Activated CD8-positive, alpha-beta memory T cell treated with anti-CD3 and anti-CD28 coated beads for 48 hours (primary cell): ENCODE results near the gene CNNM3.

Experiments used
- DNase-seq, 3 experiments: peaks; one replicate each; pipeline ENCODE4 v3.0.0-alpha.2; 2020; ENCODE audit warnings: low read depth in 2 of 3, low spot score in 2 of 3

Gene CNNM3

GRCh38 chr2:96838345-96839292 lies 22.6 kb downstream of the CNNM3 start:
- DNase-seq: no peak

DNA sequence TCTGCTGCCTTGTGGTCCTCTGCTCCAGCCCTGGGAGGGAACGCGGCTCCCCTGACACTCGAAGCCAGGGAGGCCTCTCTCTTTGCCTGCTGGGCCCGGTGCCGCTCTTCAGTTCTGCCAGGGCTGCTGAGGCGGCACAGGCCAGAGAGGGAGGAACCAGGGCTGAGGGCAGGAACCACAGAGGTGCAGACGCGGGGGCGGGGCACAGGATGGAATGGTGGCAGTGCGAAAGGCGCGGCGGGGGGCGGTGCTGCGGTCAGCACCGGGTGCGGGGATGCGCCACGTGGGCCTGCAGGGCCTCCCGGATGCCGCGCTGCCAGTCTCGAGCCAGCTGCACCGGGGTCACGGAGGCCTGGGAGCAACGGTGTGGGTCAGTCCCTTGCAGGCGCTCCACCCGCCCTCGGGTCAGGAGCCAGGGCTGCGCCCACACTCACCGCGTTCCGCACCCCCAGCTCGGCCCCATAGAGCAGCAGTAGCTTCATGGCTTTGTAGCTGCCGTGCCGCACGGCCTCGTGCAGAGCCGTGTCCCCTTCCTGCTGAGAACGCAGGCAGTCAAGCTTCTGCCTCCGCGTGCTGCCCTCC lies 23.3 kb downstream of the CNNM3 start:
- DNase-seq: peak; percentile 51 to 68 (median 55)

- no peak for DNase-seq
Measured at GRCh38 chr2:96839875-96840850, 24.1 kb downstream of the CNNM3 start.

- no peak for DNase-seq
Measured at GRCh38 chr2:96841701-96842495, 25.8 kb downstream of the CNNM3 start.

- no peak for DNase-seq
Measured at GRCh38 chr2:96842600-96842999, 26.5 kb downstream of the CNNM3 start.

DNA sequence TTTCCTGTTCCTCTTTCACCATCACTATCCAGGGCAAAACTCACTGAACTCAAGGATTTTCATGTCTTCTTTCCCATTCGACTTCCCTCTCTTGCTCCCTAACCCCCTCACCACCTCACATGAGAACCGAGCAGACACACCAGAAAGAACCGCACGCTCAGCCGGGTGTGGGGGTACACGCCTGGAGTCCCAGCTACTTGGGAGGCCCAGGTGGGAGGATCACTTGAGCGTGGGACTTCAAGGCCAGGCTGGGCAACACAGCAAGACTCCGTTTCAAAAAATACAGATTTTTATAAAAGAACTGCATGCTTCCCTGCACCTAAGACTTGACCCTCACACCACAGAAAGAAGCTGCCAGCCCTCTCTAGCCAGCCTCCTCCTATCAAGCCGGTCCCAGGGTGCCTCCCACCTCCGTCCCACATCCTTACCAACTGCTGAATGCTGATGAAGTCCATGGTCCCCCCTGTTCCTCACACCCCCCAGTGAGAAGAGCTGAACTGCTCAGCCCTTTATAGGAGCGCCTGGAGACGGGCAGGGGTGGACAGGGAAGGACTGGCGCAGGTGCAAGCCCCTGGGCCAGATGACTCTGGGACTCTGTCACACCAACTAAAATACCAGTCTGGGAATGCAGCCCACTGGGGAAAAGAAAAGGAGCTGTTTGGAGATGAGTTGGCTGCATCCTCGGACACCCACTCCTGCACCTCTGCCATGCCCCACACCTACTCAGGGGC lies 27.6 kb downstream of the CNNM3 start, which contains the start of gene ANKRD23:
Gene ANKRD23 (minus strand): TSS at position 484 of the 731 bp plus-strand sequence. CDS start 29 bp downstream, at position 455.
- no peak for DNase-seq

DNA sequence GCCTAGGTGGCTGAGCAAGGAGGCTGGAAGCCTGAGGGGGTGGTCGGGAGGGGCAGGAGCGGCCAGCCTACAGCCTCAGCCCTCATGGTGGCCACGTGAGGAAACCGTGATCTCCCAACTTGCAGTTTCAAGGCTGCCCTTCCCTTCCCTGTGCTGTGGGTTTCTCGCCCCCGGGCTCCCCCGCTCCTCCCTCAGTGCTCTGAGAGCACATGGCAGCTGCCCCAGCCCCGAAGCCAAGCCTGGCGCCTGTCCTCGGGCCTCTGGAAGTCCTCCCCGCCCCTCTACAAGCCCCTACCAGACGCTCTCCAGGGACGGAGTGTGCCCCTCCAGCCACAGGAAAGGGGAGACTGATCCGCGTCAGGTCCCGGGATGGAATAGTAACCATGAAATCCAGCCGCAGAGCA lies 28.3 kb downstream of the CNNM3 start:
- no peak for DNase-seq

GRCh38 chr2:96846825-96847224 lies 30.8 kb downstream of the CNNM3 start:
- no peak for DNase-seq

DNA sequence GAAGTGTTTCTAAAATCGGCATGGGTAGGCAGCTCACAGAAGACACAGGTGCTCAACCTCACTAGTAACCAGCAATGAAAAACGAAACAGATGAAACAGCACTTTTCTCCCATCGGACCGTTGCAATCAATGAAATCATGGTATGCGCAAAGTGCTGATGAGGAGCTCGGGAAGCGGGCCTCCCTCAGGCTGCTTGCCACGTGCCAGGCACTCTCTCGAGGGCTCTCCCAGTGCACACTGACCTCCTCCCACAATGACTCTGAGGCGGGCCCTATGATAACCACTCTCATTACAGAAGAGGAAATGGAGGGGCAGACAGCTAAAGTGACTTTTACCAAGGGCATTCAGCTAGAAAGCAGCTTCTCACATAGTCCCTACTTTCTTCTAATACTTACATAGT lies 31.5 kb downstream of the CNNM3 start:
- DNase-seq: no peak

- DNase-seq: no peak
Measured at GRCh38 chr2:96848264-96848663, 32.2 kb downstream of the CNNM3 start.

GRCh38 chr2:96852667-96853066 lies 36.6 kb downstream of the CNNM3 start:
- DNase-seq: no peak

GRCh38 chr2:96853321-96853720 lies 37.3 kb downstream of the CNNM3 start:
- no peak for DNase-seq

DNA sequence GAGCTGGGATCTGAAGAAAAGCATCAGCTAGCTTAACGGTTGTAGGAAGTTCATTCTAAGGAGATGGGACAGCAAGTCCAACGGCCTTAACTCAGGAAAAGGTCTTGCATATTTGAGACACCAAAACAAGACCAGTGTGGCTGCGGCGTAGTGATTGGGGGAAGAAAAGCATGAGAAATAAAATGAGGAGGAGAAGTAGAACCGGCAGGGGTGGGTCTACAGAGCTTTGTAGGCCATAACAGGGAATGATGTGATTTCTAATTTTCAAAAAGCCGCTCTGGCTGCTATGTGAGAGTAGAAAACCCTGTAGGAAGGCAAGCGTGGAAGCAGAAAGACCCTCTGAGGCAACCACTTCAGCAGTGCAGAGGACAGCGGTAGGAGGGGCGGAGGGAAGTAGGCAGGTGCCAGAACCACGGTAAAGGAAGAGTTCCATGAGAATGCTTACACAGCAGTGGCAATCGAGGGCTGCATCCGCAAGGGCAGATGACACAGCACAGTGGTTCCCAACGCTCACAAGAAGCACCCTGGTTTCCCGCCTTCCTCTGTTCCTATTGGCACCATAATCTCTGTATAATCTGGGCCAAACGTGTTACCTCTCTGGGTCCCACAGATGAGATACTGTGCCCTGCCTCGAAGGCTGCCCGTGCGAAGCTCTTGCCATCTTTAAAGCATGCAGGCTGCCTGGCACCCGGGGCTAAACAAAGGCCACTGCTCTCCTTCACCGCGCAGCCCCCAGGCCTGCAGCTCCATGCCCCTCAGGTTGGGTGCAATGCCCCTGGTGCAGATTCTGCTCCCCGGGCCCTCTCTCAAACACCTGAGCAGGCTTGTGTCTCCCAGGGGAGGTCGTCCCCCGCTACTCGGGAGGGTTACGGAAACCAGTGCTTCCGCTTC lies 41.0 kb downstream of the CNNM3 start:
- no peak for DNase-seq

- peak; percentile 86 to 97 (median 88) for DNase-seq
Measured at GRCh38 chr2:96857667-96858372, 41.8 kb downstream of the CNNM3 start, which contains the start of gene ANKRD39. Gene ANKRD39 (minus strand): TSS chr2:96858016. CDS start chr2:96857987, 29 bp downstream.

GRCh38 chr2:96859099-96859649 lies 43.1 kb downstream of the CNNM3 start:
- DNase-seq: no peak

GRCh38 chr2:96859681-96860064 lies 43.6 kb downstream of the CNNM3 start:
- DNase-seq: no peak
